GM21515 (cell line): ENCODE results near the gene IFNA17.
"Not testable (repeated sequence)": the region's sequence is repeated elsewhere in the genome, so short reads cannot be mapped to it uniquely, and the experiment has no call there.

Source experiments
- ATAC-seq: cut with Tn5 transposase; IDR thresholded peaks from one replicate; pipeline ENCODE4 v1.9.1; 2021; ENCODE audit not compliant: unreplicated experiment

The IFNA17 gene

DNA sequence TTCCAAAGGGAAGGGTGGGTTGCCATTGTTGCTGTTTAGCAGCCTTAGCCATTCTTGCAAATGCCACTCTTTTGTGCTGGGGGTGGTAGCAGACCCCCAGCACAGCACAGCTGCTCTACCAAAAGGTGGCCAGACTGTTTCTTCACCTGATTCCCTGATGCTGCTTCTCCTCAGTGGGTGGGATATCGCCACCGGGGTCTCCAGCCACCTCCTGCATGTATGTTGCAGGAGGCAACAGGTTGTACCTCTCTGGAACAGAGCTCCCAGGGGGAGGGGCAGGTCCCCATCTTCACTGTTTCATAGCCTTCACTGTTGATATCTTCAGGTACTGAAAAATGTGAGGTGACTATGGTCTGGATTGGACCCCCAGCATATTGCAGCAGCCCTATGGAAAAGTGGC lies 17.2 kb downstream of the IFNA17 start:
- not testable (repeated sequence) for ATAC-seq

GRCh38 chr9:21210311-21210710 lies 17.7 kb downstream of the IFNA17 start:
- ATAC-seq, result no peak

DNA sequence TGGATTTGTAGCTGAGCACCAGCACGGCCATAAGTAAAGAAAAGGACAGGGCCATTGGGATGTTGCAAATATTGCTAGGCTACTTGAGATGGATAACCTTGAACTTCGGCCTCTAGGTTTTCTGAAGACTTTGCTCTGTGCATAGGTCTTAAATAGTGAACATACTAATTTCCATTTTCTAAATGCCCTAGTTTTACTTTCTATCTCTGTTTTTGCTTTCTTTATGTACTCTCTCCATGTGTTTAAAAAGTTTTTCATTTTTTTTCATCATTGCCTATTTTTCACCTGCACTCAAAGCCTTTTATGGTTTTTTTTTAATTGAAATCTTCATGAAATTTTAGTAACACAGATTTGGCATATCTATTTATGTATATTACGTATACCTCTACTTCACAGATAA lies 21.0 kb downstream of the IFNA17 start, which contains the start of gene IFNA10:
IFNA10 (minus strand) TSS at position 101 of the 400 bp plus-strand sequence; CDS start at position 55, 46 bp downstream.
- ATAC-seq, result not testable (repeated sequence)

DNA sequence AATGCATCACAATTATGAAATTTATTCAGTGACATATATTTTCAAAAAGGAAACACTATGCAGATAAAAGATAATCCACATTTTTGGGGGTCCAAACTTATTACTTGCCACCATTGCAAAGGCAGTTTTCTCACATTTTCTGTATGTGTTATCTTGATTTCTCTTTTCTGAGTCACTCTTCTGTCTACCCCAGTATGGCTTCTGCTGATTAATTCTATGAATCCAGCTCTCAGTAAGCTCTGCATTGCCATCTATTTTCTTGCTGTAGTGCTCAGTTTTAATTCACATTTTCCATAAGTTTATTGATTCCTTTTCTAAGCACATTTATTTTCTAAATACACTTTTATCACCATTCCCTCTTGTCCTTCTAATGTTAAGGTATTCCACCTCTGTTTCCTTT lies 22.8 kb downstream of the IFNA17 start:
- ATAC-seq, result no peak

- ATAC-seq, result not testable (repeated sequence)
These were observed 25.9 kb downstream of the IFNA17 start, which contains the start of gene IFNA7 for GRCh38 chr9:21202105-21202504. Gene IFNA7 (minus strand): TSS chr9:21202205. CDS start chr9:21202165, 40 bp downstream.

GRCh38 chr9:21194867-21195776 lies 32.9 kb downstream of the IFNA17 start:
- ATAC-seq, result peak; percentile 93

DNA sequence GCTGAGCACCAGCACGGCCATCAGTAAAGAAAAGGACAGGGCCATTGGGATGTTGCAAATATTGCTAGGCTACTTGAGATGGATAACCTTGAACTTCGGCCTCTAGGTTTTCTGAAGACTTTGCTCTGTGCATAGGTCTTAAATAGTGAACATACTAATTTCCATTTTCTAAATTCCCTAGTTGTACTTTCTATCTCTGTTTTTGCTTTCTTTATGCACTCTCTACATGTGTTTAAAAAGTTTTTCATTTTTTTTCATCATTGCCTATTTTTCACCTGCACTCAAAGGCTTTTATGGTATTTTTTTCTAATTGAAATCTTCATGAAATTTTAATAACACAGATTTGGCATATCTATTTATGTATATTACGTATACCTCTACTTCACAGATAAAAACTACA lies 40.5 kb downstream of the IFNA17 start, which contains the start of gene IFNA4:
IFNA4 (minus strand) TSS at position 101 of the 400 bp plus-strand sequence; CDS start at position 45, 56 bp downstream.
- not testable (repeated sequence) for ATAC-seq

DNA sequence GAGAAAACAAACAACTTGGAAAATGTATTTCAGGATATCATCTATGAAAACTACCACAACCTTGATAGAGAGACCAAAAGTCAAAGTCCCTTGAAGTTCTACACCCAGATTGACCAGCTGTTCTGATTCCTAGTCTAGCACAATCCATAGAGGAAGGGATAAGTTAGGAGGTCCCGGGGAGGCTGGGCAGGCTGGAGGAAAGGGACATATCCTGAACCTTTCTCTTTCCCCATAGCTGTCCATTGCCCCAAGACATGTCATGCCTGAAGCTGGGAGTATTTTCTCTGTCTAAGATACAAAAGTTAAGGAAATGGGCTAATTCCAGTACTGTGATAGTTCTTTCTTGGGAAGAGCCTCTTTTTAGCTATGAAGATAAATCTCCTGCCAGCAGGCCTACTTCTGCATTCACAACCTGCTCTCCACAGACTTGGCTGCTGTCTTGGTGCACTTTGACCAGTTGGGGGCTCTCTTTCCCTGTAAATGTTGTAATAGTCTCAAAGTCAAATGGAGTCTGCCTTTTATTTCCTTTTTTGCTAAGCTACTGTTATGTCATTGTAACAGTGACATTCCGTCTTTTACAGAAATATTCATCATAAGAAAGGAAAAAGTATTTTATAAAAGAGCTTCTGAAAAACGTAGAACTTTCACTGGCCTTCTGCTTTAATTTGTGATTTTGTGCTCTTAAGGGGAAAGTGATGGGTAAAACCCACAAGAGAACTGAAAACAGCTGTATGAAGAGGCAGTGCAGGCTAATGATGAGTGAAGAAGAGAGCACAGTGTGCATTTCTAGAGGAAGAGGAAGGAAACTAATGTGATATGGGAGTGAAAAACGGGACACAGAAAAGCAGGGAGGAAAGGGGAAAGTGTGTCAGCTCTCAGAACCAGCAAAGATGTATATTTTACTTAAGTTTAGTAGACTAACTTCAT lies 44.9 kb downstream of the IFNA17 start:
- peak; percentile 95 for ATAC-seq
